GM12878 (cell line): ENCODE results near the gene TDP2. TPM values are rescaled to one million over a fixed set of nuclear protein-coding genes. Genes with fewer than 3 reads are reported as not detected.

Source experiments
- ATAC-seq: fragments of 200-7000 bp; cut with Tn5 transposase; 3 replicates; pipeline ENCODE4 v1.9.1; 2020; ENCODE audit warnings: mild to moderate bottlenecking, moderate library complexity
- BruUV-seq: library from RNA; stranded (reverse); fragments of 400-500 nt; replicated peaks from 2 replicates; lab custom pipeline; 2021; lab: Mats Ljungman, UMichigan
- CTCF ChIA-PET: fragments of 300-600 bp; sonication (Branson Sonifier 250); formaldehyde crosslinking; extraction: SDS; loops from one replicate; lab custom pipeline; 2021; ENCODE audit warnings: inconsistent platforms; lab: Yijun Ruan, JAX
- POLR2A ChIA-PET: fragments of 350-600 bp; formaldehyde crosslinking; extraction: SDS; loops from one replicate; lab custom pipeline; 2021; ENCODE audit warnings: inconsistent platforms; lab: Charles Lee
- RAD21 ChIA-PET: fragments of 300-600 bp; sonication (Branson Sonifier 250); formaldehyde crosslinking; loops from one replicate; lab custom pipeline; 2023; ENCODE audit warnings: antibody characterized with exemption; ENCODE audit not compliant: unreplicated experiment; lab: Charles Lee
- SMC1A ChIA-PET: fragments of 300-600 bp; sonication (Branson Sonifier 250); formaldehyde crosslinking; loops from one replicate; lab custom pipeline; 2023; ENCODE audit not compliant: unreplicated experiment, uncharacterized antibody; lab: Charles Lee
- DNase-seq: peaks from one replicate; pipeline ENCODE4 v3.0.0-alpha.2; 2011; ENCODE audit warnings: low read depth, low spot score
- FAIRE-seq: peaks from 3 replicates; lab custom pipeline; 2011; peaks lifted over from hg19 to GRCh38; lab: Jason Lieb, UNC
- H2AFZ ChIP-seq: 2 replicates; pipeline ENCODE4 v1.6.0; 2011; ENCODE audit warnings: low read depth, low read length, control low read depth; ENCODE audit not compliant: control insufficient read depth
- H3K27ac ChIP-seq: 2 replicates; pipeline ENCODE4 v1.5.1; 2011; ENCODE audit warnings: control low read depth; ENCODE audit not compliant: control insufficient read depth, insufficient read depth
- H3K27me3 ChIP-seq, 2 experiments: replicated peaks in 1 of 2; 2 replicates each; pipeline versions ENCODE4 v1.6.0 to v1.6.1; 2011; ENCODE audit warnings: low read length in 1 of 2; ENCODE audit not compliant: control insufficient read depth in 2 of 2, insufficient read depth in 2 of 2
- H3K36me3 ChIP-seq, 2 experiments: 2 replicates each; pipeline ENCODE4 v1.5.1; 2011; ENCODE audit warnings: low read length in 1 of 2; ENCODE audit not compliant: control insufficient read depth in 2 of 2, insufficient read depth in 2 of 2
- H3K4me1 ChIP-seq: 2 replicates; pipeline ENCODE4 v1.6.1; 2011; ENCODE audit warnings: mild to moderate bottlenecking, low read length, moderate library complexity, mixed read lengths; ENCODE audit not compliant: control insufficient read depth, insufficient read depth
- H3K4me2 ChIP-seq: 2 replicates; pipeline ENCODE4 v1.6.0; 2011; ENCODE audit warnings: control low read depth; ENCODE audit not compliant: control insufficient read depth, insufficient read depth
- H3K4me3 ChIP-seq: fragments of 200-600 bp; sonication (generic); 2 replicates; pipeline ENCODE4 v1.5.1; 2016
- H3K79me2 ChIP-seq: 2 replicates; pipeline ENCODE4 v1.6.0; 2011; ENCODE audit warnings: low read length; ENCODE audit not compliant: control insufficient read depth, insufficient read depth
- H3K9ac ChIP-seq: 2 replicates; pipeline ENCODE4 v1.8.0; 2011; ENCODE audit warnings: low read length, control low read depth, mixed read lengths; ENCODE audit not compliant: control insufficient read depth, insufficient read depth
- H3K9me3 ChIP-seq: replicated peaks from 3 replicates; pipeline ENCODE4 v1.5.1; 2011; ENCODE audit warnings: mild to moderate bottlenecking, low read length; ENCODE audit not compliant: control insufficient read depth, insufficient read depth
- H4K20me1 ChIP-seq: 2 replicates; pipeline ENCODE4 v1.6.0; 2011; ENCODE audit not compliant: control insufficient read depth, insufficient read depth
- IKZF1 ChIP-seq: fragments of 450-650 bp; conservative IDR thresholded peaks from 2 replicates; pipeline ENCODE4 v1.6.1; 2017; ENCODE audit warnings: antibody characterized with exemption, mild to moderate bottlenecking
- MEF2B ChIP-seq: fragments of 450-650 bp; IDR thresholded peaks from 2 replicates; pipeline ENCODE4 v1.6.1; 2018; ENCODE audit warnings: mild to moderate bottlenecking, moderate library complexity; ENCODE audit not compliant: partially characterized antibody, poor library complexity, severe bottlenecking
- STAT1 ChIP-seq: fragments of 450-650 bp; conservative IDR thresholded peaks from 2 replicates; pipeline ENCODE4 v1.6.1; 2014; ENCODE audit warnings: antibody characterized with exemption, mild to moderate bottlenecking
- TAF1 ChIP-seq: IDR thresholded peaks from 2 replicates; pipeline ENCODE4 v1.6.1; 2011; ENCODE audit warnings: mild to moderate bottlenecking, low read depth, low read length, borderline replicate concordance
- WGBS: methylation state at CpG from one replicate; pipeline ENCODE4 v1.1.6; 2016; ENCODE audit warnings: low lambda C conversion rate; ENCODE audit not compliant: insufficient replicate concordance, insufficient coverage; ENCODE audit errors: missing lambda C conversion rate; 5-methylcytosine and 5-hydroxymethylcytosine counted together
- in situ Hi-C: fragments of 300-500 bp; cut with MboI; formaldehyde crosslinking; loops from 9 replicates; pipeline ENCODE4 v1.14.3; 2018; ENCODE audit warnings: mixed read lengths
- intact Hi-C: fragments of 100-400 bp; cut with micrococcal nuclease; formaldehyde crosslinking; loops from one replicate; pipeline ENCODE4 v1.14.2; 2022; ENCODE audit not compliant: unreplicated experiment
- polyA plus RNA-seq, 11 experiments: library from polyadenylated mRNA; depleted of rRNA in 4 of 11; unstranded in 6 of 11; stranded (reverse) in 5 of 11; fragments of >200 nt; fragmentation: Nextera tagmentation in 4 of 11; fragmentation: Illumina TruSeq in 1 of 11; extraction: Ambion mirVana in 4 of 11; extraction: Trizol in 1 of 11; gene quantifications; 1 replicate in 1 of 11; 2 replicates in 10 of 11; pipeline versions ENCODE4 v1.2.1 to v1.2.3, GENCODE V29; 2011 to 2016; ENCODE audit warnings: inconsistent platforms in 2 of 11, missing spikeins in 2 of 11, low read depth in 1 of 11
- total RNA-seq, 4 experiments: library from RNA; depleted of rRNA in 3 of 4; stranded (reverse); fragments of >200 nt in 3 of 4; fragmentation: Illumina TruSeq in 1 of 4; extraction: Trizol in 1 of 4; gene quantifications; 2 replicates each; pipeline versions ENCODE4 v1.2.1 to v1.2.3, GENCODE V29; 2013 to 2021
- TF ChIP-seq, protein P1 (sequence below): fragments of 150-350 bp; IDR thresholded peaks from 2 replicates; pipeline ENCODE4 v1.6.1; 2014; ENCODE audit warnings: mild to moderate bottlenecking, low read depth, low read length
- TF ChIP-seq, protein P2 (sequence below): IDR thresholded peaks from 2 replicates; pipeline ENCODE4 v1.6.1; 2011; ENCODE audit warnings: low read depth, mild to moderate bottlenecking, low read length, moderate library complexity, borderline replicate concordance; ENCODE audit errors: extremely low read depth

The TDP2 gene
- total and polyA plus RNA-seq, 10 of the 15 experiments (the other 5 are each of a cell fraction or from before 2014, with no cell fraction given), result 24.4 to 53.3 (median 38.8) TPM

DNA sequence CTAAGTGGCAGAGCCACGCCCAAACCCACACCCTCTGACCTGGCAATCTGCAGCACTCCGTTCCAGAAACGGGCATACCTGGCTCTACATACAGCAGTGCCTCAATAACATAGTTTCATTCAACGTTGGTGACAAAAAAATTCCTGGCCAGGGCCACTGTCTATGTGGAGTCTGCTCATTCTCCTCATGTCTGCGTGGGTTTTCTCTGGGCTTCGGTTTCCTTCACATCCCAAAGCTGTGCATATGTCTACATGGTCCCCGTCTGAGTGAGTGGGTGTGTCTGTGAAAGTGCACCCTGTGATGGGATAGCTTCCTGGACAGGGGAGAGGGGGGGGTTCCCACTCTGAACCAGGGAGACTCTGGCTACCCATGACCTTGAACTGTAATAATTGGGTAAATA lies 22.8 kb downstream of the TDP2 start:
- FAIRE-seq (no peak), DNase-seq (no peak), ATAC-seq (no peak)
- Histone ChIP-seq H2AFZ (no peak overlapping the region), H3K4me3 (no peak overlapping the region), H3K36me3 (no peaks in the 10 kb centered on the region; a peak in 1 of 4 replicates), H4K20me1 (no peaks in the 10 kb centered on the region), H3K79me2 (no peaks in the 10 kb centered on the region), H3K9ac (no peak overlapping the region), H3K27me3 (no peaks in the 10 kb centered on the region), H3K9me3 (no peaks in the 10 kb centered on the region), H3K4me1 (peaks cover 6% of the 10 kb centered on the region), H3K4me2 (no peak overlapping the region), H3K27ac (no peak overlapping the region)
- TF ChIP-seq TAF1, result no peak
- TF ChIP-seq, protein P1, sequence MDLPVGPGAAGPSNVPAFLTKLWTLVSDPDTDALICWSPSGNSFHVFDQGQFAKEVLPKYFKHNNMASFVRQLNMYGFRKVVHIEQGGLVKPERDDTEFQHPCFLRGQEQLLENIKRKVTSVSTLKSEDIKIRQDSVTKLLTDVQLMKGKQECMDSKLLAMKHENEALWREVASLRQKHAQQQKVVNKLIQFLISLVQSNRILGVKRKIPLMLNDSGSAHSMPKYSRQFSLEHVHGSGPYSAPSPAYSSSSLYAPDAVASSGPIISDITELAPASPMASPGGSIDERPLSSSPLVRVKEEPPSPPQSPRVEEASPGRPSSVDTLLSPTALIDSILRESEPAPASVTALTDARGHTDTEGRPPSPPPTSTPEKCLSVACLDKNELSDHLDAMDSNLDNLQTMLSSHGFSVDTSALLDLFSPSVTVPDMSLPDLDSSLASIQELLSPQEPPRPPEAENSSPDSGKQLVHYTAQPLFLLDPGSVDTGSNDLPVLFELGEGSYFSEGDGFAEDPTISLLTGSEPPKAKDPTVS, result no peak
- TF ChIP-seq, protein P2, sequence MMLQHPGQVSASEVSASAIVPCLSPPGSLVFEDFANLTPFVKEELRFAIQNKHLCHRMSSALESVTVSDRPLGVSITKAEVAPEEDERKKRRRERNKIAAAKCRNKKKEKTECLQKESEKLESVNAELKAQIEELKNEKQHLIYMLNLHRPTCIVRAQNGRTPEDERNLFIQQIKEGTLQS, result no peak
- TF ChIP-seq STAT1, result no peak
- TF ChIP-seq IKZF1, result no peak
- TF ChIP-seq MEF2B, result no peak
- BruUV-seq, result no TSS peak
- in situ Hi-C loops, result loop anchor here (5.0 kb wide), 1 partner anchor 52 kb away; no protein-coding TSS in a partner anchor
- WGBS, result 52% methylated on average over 7 of the region's 7 CpGs
- intact Hi-C loops, result no loop called here
- ChIA-PET CTCF (no interaction called here), SMC1A (interaction anchor here (0.6 to 1.0 kb wide), 3 partner anchors 9 to 41 kb away, joined by 3 to 5 read pairs (median 3); no protein-coding TSS in a partner anchor), POLR2A (interaction anchor here (0.5 kb wide), 1 partner anchor 9 kb away, joined by 3 read pairs; no protein-coding TSS in a partner anchor), RAD21 (no interaction called here)
